Activated CD4-positive, alpha-beta T cell treated with anti-CD3 and anti-CD28 coated beads for 1 hour (primary cell): ENCODE results near the gene RBM47.
"Not testable (repeated sequence)": the region's sequence is repeated elsewhere in the genome, so short reads cannot be mapped to it uniquely, and the experiment has no call there.

Experiments used
- DNase-seq: peaks from one replicate; pipeline ENCODE4 v3.0.0-alpha.2; 2020

RBM47 gene

GRCh38 chr4:40524366-40525041 is 105.2 kb downstream of the RBM47 start:
- no peak for DNase-seq

GRCh38 chr4:40523581-40523980 is 106.1 kb downstream of the RBM47 start:
- DNase-seq = no peak

GRCh38 chr4:40521957-40522356 is 107.7 kb downstream of the RBM47 start:
- no peak for DNase-seq

- no peak for DNase-seq
Observed at GRCh38 chr4:40520533-40520932, 109.1 kb downstream of the RBM47 start.

- not testable (repeated sequence) for DNase-seq
Observed at GRCh38 chr4:40517081-40517480, 112.6 kb downstream of the RBM47 start.

- no peak for DNase-seq
Observed at GRCh38 chr4:40516651-40517050, 113.0 kb downstream of the RBM47 start.

GRCh38 chr4:40515398-40516293 is 114.0 kb downstream of the RBM47 start:
- DNase-seq = no peak

- no peak for DNase-seq
Observed at GRCh38 chr4:40515037-40515397, 114.6 kb downstream of the RBM47 start.

- DNase-seq = no peak
Observed at GRCh38 chr4:40514497-40514951, 115.1 kb downstream of the RBM47 start.

GRCh38 chr4:40511036-40511614 is 118.5 kb downstream of the RBM47 start:
- DNase-seq = no peak

- DNase-seq = no peak
Observed at GRCh38 chr4:40507977-40508376, 121.7 kb downstream of the RBM47 start.

- DNase-seq = no peak
Observed at GRCh38 chr4:40506492-40506891, 123.2 kb downstream of the RBM47 start.

- no peak for DNase-seq
Observed at GRCh38 chr4:40506066-40506465, 123.6 kb downstream of the RBM47 start.

- DNase-seq = no peak
Observed at GRCh38 chr4:40502934-40503333, 126.7 kb downstream of the RBM47 start.

- no peak for DNase-seq
Observed at GRCh38 chr4:40502220-40502619, 127.4 kb downstream of the RBM47 start.

- no peak for DNase-seq
Observed at GRCh38 chr4:40500781-40501180, 128.9 kb downstream of the RBM47 start.

GRCh38 chr4:40493160-40493559 is 136.5 kb downstream of the RBM47 start:
- DNase-seq = no peak

GRCh38 chr4:40492691-40493090 is 137.0 kb downstream of the RBM47 start:
- DNase-seq = no peak

- DNase-seq = no peak
Observed at GRCh38 chr4:40490481-40490880, 139.2 kb downstream of the RBM47 start.

GRCh38 chr4:40489961-40490360 is 139.7 kb downstream of the RBM47 start:
- no peak for DNase-seq

- no peak for DNase-seq
Observed at GRCh38 chr4:40486534-40486933, 143.1 kb downstream of the RBM47 start.

GRCh38 chr4:40484346-40485090 is 145.1 kb downstream of the RBM47 start:
- no peak for DNase-seq

GRCh38 chr4:40482985-40483647 is 146.5 kb downstream of the RBM47 start:
- no peak for DNase-seq
